GM23338 (cell line): Measurements from ENCODE around the gene TFEB. TPM values are rescaled to one million over a fixed set of nuclear protein-coding genes. Genes with fewer than 3 reads are reported as not detected.

Source experiments
- ATAC-seq: fragments of 200-7000 bp; cut with Tn5 transposase; 3 replicates; pipeline ENCODE4 v1.9.1; 2020
- DNase-seq: peaks from one replicate; pipeline ENCODE4 v3.0.0-alpha.2; 2015; ENCODE audit warnings: low spot score
- H2AFZ ChIP-seq: fragments of 200-600 bp; sonication (generic); 2 replicates; pipeline ENCODE4 v1.8.0; 2016; ENCODE audit warnings: antibody characterized with exemption, mild to moderate bottlenecking, moderate library complexity
- H3F3A ChIP-seq: fragments of 200-600 bp; sonication (generic); replicated peaks from 2 replicates; pipeline ENCODE4 v1.8.0; 2017; ENCODE audit warnings: antibody characterized with exemption, mixed run types, low read depth
- H3K27ac ChIP-seq: fragments of 200-600 bp; sonication (generic); 2 replicates; pipeline ENCODE4 v1.6.1; 2016; ENCODE audit warnings: low read depth
- H3K27me3 ChIP-seq: fragments of 200-600 bp; sonication (generic); 2 replicates; pipeline ENCODE4 v1.8.0; 2016; ENCODE audit warnings: mild to moderate bottlenecking, mixed run types, moderate library complexity; ENCODE audit not compliant: insufficient read depth
- H3K36me3 ChIP-seq: fragments of 200-600 bp; sonication (generic); 2 replicates; pipeline ENCODE4 v1.8.0; 2016; ENCODE audit warnings: mild to moderate bottlenecking; ENCODE audit not compliant: insufficient read depth
- H3K4me1 ChIP-seq: fragments of 200-600 bp; sonication (generic); 2 replicates; pipeline ENCODE4 v1.8.0; 2016; ENCODE audit warnings: mild to moderate bottlenecking, moderate library complexity; ENCODE audit not compliant: insufficient read depth
- H3K4me2 ChIP-seq: fragments of 200-600 bp; sonication (generic); 2 replicates; pipeline ENCODE4 v1.7.1; 2017; ENCODE audit warnings: mixed run types
- H3K4me3 ChIP-seq: fragments of 200-600 bp; sonication (generic); 2 replicates; pipeline ENCODE4 v1.6.1; 2016; ENCODE audit warnings: mixed run types
- H3K79me2 ChIP-seq: fragments of 200-600 bp; sonication (generic); replicated peaks from 2 replicates; pipeline ENCODE4 v1.8.0; 2017; ENCODE audit warnings: mild to moderate bottlenecking; ENCODE audit not compliant: insufficient read depth
- H3K9me2 ChIP-seq: fragments of 200-600 bp; sonication (generic); 2 replicates; pipeline ENCODE4 v1.8.0; 2017; ENCODE audit not compliant: insufficient read depth
- H4K20me1 ChIP-seq: fragments of 200-600 bp; sonication (generic); replicated peaks from 2 replicates; pipeline ENCODE4 v1.8.0; 2017; ENCODE audit warnings: mild to moderate bottlenecking; ENCODE audit not compliant: insufficient read depth
- H3K27ac Mint-ChIP-seq: 2 replicates; pipeline ENCODE4 v1.8.0; 2020; ENCODE audit warnings: inconsistent platforms, mild to moderate bottlenecking, moderate library complexity, mixed read lengths
- H3K27me3 Mint-ChIP-seq: 3 replicates; pipeline ENCODE4 v1.8.0; 2022; ENCODE audit warnings: low read depth, mild to moderate bottlenecking, moderate library complexity, mixed read lengths, inconsistent platforms; ENCODE audit not compliant: insufficient read depth, poor library complexity
- H3K36me3 Mint-ChIP-seq: 3 replicates; pipeline ENCODE4 v1.8.0; 2021; ENCODE audit warnings: low read depth, mild to moderate bottlenecking, inconsistent platforms, moderate library complexity, mixed read lengths
- H3K4me1 Mint-ChIP-seq: 3 replicates; pipeline ENCODE4 v1.8.0; 2020; ENCODE audit warnings: mild to moderate bottlenecking, inconsistent platforms, mixed read lengths
- H3K4me3 Mint-ChIP-seq: 3 replicates; pipeline ENCODE4 v1.8.0; 2021; ENCODE audit warnings: moderate library complexity, mild to moderate bottlenecking, inconsistent platforms, mixed read lengths
- H3K9me3 Mint-ChIP-seq: 3 replicates; pipeline ENCODE4 v1.8.0; 2020; ENCODE audit warnings: moderate library complexity, mild to moderate bottlenecking, inconsistent platforms, mixed read lengths
- CREB1 ChIP-seq: fragments of 250-450 bp; sonication (Bioruptor Pico); IDR thresholded peaks from 2 replicates; pipeline ENCODE4 v1.5.0; 2020; ENCODE audit warnings: low read depth, mild to moderate bottlenecking, moderate library complexity
- EZH2 ChIP-seq: fragments of 200-600 bp; sonication (generic); IDR thresholded peaks from one replicate; pipeline ENCODE4 v1.8.0; 2017; ENCODE audit warnings: antibody characterized with exemption, mild to moderate bottlenecking, low read depth; ENCODE audit not compliant: unreplicated experiment
- EZH2phosphoT487 ChIP-seq: fragments of 200-600 bp; sonication (generic); IDR thresholded peaks from one replicate; pipeline ENCODE4 v1.8.1; 2018; ENCODE audit warnings: antibody characterized with exemption; ENCODE audit not compliant: unreplicated experiment
- JUNB ChIP-seq: IDR thresholded peaks from one replicate; pipeline ENCODE4 v1.6.1; 2016; ENCODE audit warnings: antibody characterized with exemption; ENCODE audit not compliant: unreplicated experiment
- NANOG ChIP-seq: IDR thresholded peaks from 2 replicates; pipeline ENCODE4 v1.6.1; 2016; ENCODE audit warnings: antibody characterized with exemption, borderline replicate concordance
- POLR2AphosphoS5 ChIP-seq: IDR thresholded peaks from 2 replicates; pipeline ENCODE4 v1.6.1; 2016; ENCODE audit warnings: antibody characterized with exemption, low read depth
- STAT1 ChIP-seq: IDR thresholded peaks from one replicate; pipeline ENCODE4 v1.6.1; 2016; ENCODE audit warnings: antibody characterized with exemption; ENCODE audit not compliant: unreplicated experiment
- ZNF114 ChIP-seq: fragments of 250-450 bp; sonication (Bioruptor Pico); IDR thresholded peaks from 2 replicates; pipeline ENCODE4 v1.5.0; 2020; ENCODE audit warnings: mild to moderate bottlenecking, moderate library complexity
- ZNF331 ChIP-seq: fragments of 250-450 bp; sonication (Bioruptor Pico); IDR thresholded peaks from 2 replicates; pipeline ENCODE4 v1.5.0; 2020; ENCODE audit warnings: low read depth, mild to moderate bottlenecking, moderate library complexity
- polyA plus RNA-seq: library from polyadenylated mRNA; unstranded; fragments of >200 nt; fragmentation: Nextera tagmentation; extraction: Ambion mirVana; gene quantifications from 2 replicates; pipeline ENCODE4 v1.2.1, GENCODE V29; 2016
- total RNA-seq: library from RNA; depleted of rRNA; stranded (reverse); fragments of >200 nt; shearing (Covaris generic); gene quantifications from 2 replicates; pipeline ENCODE4 v1.2.3, GENCODE V29; 2014
- TF ChIP-seq, protein P1 (sequence below): IDR thresholded peaks from one replicate; pipeline ENCODE4 v1.6.1; 2018; ENCODE audit warnings: antibody characterized with exemption; ENCODE audit not compliant: unreplicated experiment
- TF ChIP-seq, protein P2 (sequence below): fragments of 250-450 bp; sonication (Bioruptor Pico); IDR thresholded peaks from 2 replicates; pipeline ENCODE4 v1.5.0; 2020; ENCODE audit warnings: mild to moderate bottlenecking, moderate library complexity
- TF ChIP-seq, protein P3 (sequence below), 2 experiments: fragments of 200-600 bp in 1 of 2; sonication (generic) in 1 of 2; conservative IDR thresholded peaks; 2 replicates each; pipeline versions ENCODE4 v1.5.1 to v1.6.1; 2016 to 2017; ENCODE audit warnings: antibody characterized with exemption in 2 of 2, low read depth in 2 of 2, mild to moderate bottlenecking in 2 of 2, moderate library complexity in 1 of 2
- TF ChIP-seq, protein P4 (sequence below): IDR thresholded peaks from 2 replicates; pipeline ENCODE4 v1.6.1; 2016; ENCODE audit warnings: antibody characterized with exemption

Gene TFEB
- total and polyA plus RNA-seq, 2 experiments from 2014 or later: 1.3 to 4.3 TPM

DNA sequence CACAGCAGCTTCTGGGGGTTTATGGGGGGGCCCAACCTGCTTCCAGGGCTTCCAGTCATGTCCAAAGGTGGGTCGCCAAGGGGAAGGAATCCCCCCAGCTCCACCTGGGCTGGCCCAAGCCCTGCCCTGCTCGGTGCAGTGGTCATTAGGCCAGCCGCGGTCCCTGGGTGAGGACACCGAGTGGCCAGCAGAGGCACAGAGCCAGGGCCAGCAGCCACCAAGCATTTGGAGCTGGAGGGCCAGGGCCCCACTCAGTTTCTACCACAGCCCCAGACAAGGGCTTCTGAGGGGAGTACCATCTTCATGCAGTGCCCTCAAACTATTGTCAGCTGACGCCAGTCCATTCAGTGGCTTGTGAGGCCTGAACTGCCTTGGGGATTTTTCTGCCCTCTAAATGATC is 39.6 kb downstream of the TFEB start:
- Histone ChIP-seq H3K27me3 (no peaks in the 10 kb centered on the region), H2AFZ (no peak overlapping the region), H3K36me3 (no peaks in the 10 kb centered on the region), H3K79me2 (no peaks in the 10 kb centered on the region), H3K4me1 (no peaks in the 10 kb centered on the region), H3K9me2 (no peaks in the 10 kb centered on the region), H3K4me3 (no peak overlapping the region), H4K20me1 (no peaks in the 10 kb centered on the region), H3K27ac (no peak overlapping the region), H3F3A (0 out of 2 replicates have a peak, but pooled peaks cover 3% of the 10 kb centered on the region), H3K4me2 (no peak overlapping the region)
- no peak for TF ChIP-seq CREB1 (CRISPR knock-in tag)
- TF ChIP-seq, protein P1, sequence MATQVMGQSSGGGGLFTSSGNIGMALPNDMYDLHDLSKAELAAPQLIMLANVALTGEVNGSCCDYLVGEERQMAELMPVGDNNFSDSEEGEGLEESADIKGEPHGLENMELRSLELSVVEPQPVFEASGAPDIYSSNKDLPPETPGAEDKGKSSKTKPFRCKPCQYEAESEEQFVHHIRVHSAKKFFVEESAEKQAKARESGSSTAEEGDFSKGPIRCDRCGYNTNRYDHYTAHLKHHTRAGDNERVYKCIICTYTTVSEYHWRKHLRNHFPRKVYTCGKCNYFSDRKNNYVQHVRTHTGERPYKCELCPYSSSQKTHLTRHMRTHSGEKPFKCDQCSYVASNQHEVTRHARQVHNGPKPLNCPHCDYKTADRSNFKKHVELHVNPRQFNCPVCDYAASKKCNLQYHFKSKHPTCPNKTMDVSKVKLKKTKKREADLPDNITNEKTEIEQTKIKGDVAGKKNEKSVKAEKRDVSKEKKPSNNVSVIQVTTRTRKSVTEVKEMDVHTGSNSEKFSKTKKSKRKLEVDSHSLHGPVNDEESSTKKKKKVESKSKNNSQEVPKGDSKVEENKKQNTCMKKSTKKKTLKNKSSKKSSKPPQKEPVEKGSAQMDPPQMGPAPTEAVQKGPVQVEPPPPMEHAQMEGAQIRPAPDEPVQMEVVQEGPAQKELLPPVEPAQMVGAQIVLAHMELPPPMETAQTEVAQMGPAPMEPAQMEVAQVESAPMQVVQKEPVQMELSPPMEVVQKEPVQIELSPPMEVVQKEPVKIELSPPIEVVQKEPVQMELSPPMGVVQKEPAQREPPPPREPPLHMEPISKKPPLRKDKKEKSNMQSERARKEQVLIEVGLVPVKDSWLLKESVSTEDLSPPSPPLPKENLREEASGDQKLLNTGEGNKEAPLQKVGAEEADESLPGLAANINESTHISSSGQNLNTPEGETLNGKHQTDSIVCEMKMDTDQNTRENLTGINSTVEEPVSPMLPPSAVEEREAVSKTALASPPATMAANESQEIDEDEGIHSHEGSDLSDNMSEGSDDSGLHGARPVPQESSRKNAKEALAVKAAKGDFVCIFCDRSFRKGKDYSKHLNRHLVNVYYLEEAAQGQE: no peak
- TF ChIP-seq ZNF114: no peak
- TF ChIP-seq, protein P2, sequence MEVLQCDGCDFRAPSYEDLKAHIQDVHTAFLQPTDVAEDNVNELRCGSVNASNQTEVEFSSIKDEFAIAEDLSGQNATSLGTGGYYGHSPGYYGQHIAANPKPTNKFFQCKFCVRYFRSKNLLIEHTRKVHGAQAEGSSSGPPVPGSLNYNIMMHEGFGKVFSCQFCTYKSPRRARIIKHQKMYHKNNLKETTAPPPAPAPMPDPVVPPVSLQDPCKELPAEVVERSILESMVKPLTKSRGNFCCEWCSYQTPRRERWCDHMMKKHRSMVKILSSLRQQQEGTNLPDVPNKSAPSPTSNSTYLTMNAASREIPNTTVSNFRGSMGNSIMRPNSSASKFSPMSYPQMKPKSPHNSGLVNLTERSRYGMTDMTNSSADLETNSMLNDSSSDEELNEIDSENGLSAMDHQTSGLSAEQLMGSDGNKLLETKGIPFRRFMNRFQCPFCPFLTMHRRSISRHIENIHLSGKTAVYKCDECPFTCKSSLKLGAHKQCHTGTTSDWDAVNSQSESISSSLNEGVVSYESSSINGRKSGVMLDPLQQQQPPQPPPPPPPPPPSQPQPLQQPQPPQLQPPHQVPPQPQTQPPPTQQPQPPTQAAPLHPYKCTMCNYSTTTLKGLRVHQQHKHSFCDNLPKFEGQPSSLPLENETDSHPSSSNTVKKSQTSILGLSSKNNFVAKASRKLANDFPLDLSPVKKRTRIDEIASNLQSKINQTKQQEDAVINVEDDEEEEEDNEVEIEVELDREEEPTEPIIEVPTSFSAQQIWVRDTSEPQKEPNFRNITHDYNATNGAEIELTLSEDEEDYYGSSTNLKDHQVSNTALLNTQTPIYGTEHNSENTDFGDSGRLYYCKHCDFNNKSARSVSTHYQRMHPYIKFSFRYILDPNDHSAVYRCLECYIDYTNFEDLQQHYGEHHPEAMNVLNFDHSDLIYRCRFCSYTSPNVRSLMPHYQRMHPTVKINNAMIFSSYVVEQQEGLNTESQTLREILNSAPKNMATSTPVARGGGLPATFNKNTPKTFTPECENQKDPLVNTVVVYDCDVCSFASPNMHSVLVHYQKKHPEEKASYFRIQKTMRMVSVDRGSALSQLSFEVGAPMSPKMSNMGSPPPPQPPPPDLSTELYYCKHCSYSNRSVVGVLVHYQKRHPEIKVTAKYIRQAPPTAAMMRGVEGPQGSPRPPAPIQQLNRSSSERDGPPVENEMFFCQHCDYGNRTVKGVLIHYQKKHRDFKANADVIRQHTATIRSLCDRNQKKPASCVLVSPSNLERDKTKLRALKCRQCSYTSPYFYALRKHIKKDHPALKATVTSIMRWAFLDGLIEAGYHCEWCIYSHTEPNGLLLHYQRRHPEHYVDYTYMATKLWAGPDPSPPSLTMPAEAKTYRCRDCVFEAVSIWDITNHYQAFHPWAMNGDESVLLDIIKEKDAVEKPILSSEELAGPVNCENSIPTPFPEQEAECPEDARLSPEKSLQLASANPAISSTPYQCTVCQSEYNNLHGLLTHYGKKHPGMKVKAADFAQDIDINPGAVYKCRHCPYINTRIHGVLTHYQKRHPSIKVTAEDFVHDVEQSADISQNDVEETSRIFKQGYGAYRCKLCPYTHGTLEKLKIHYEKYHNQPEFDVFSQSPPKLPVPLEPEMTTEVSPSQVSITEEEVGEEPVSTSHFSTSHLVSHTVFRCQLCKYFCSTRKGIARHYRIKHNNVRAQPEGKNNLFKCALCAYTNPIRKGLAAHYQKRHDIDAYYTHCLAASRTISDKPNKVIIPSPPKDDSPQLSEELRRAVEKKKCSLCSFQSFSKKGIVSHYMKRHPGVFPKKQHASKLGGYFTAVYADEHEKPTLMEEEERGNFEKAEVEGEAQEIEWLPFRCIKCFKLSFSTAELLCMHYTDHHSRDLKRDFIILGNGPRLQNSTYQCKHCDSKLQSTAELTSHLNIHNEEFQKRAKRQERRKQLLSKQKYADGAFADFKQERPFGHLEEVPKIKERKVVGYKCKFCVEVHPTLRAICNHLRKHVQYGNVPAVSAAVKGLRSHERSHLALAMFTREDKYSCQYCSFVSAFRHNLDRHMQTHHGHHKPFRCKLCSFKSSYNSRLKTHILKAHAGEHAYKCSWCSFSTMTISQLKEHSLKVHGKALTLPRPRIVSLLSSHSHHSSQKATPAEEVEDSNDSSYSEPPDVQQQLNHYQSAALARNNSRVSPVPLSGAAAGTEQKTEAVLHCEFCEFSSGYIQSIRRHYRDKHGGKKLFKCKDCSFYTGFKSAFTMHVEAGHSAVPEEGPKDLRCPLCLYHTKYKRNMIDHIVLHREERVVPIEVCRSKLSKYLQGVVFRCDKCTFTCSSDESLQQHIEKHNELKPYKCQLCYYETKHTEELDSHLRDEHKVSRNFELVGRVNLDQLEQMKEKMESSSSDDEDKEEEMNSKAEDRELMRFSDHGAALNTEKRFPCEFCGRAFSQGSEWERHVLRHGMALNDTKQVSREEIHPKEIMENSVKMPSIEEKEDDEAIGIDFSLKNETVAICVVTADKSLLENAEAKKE: no peak
- TF ChIP-seq JUNB: no peak
- no peak for TF ChIP-seq POLR2AphosphoS5
- TF ChIP-seq ZNF331: no peak
- TF ChIP-seq, protein P3, sequence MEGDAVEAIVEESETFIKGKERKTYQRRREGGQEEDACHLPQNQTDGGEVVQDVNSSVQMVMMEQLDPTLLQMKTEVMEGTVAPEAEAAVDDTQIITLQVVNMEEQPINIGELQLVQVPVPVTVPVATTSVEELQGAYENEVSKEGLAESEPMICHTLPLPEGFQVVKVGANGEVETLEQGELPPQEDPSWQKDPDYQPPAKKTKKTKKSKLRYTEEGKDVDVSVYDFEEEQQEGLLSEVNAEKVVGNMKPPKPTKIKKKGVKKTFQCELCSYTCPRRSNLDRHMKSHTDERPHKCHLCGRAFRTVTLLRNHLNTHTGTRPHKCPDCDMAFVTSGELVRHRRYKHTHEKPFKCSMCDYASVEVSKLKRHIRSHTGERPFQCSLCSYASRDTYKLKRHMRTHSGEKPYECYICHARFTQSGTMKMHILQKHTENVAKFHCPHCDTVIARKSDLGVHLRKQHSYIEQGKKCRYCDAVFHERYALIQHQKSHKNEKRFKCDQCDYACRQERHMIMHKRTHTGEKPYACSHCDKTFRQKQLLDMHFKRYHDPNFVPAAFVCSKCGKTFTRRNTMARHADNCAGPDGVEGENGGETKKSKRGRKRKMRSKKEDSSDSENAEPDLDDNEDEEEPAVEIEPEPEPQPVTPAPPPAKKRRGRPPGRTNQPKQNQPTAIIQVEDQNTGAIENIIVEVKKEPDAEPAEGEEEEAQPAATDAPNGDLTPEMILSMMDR (conservative IDR thresholded peaks at IDR 0.05; ENCODE audit: low read depth in 2 of 2): no peak
- no peak for TF ChIP-seq NANOG
- no peak for TF ChIP-seq EZH2phosphoT487
- no peak for TF ChIP-seq STAT1
- no peak for TF ChIP-seq EZH2
- TF ChIP-seq, protein P4, sequence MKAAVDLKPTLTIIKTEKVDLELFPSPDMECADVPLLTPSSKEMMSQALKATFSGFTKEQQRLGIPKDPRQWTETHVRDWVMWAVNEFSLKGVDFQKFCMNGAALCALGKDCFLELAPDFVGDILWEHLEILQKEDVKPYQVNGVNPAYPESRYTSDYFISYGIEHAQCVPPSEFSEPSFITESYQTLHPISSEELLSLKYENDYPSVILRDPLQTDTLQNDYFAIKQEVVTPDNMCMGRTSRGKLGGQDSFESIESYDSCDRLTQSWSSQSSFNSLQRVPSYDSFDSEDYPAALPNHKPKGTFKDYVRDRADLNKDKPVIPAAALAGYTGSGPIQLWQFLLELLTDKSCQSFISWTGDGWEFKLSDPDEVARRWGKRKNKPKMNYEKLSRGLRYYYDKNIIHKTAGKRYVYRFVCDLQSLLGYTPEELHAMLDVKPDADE: no peak
- Mint-ChIP-seq H3K9me3 (no peaks in the 10 kb centered on the region), H3K4me3 (no peak overlapping the region), H3K36me3 (no peaks in the 10 kb centered on the region), H3K27ac (no peak overlapping the region), H3K4me1 (peaks cover 6% of the 10 kb centered on the region), H3K27me3 (no peaks in the 10 kb centered on the region)
- no peak for DNase-seq
- no peak for ATAC-seq
